HG02642 (cell line): ENCODE data around the gene C19orf44.

Source experiments
- ATAC-seq: cut with Tn5 transposase; IDR thresholded peaks from one replicate; pipeline ENCODE4 v1.9.1; 2021; ENCODE audit warnings: mild to moderate bottlenecking; ENCODE audit not compliant: unreplicated experiment, poor library complexity

The C19orf44 gene

DNA sequence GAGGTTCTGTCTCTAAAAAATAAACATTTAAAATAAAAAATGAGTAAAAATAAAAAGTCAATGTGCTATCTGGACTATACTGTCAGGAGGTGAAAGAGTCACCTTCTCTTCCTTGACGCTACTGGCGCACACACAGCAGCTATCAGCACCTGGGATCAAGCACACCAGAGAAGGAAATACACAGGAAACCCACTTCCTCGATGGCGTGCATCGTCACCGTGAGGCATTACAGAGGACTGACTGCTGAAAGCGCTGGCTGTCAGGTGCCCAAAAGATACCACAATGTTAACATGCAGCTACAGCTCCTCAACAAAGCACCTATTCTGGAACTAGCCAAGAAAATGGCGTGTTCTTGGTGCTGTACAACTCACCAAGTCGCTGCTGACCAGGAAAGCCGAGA lies 70.0 kb downstream of the C19orf44 start:
- ATAC-seq: no peak

GRCh38 chr19:16566702-16567101 lies 70.5 kb downstream of the C19orf44 start:
- ATAC-seq: no peak

GRCh38 chr19:16569609-16570320 lies 73.6 kb downstream of the C19orf44 start:
- no peak for ATAC-seq
